Glomerular visceral epithelial cell (primary cell): ENCODE data around the gene DHX32.
"Not testable (repeated sequence)": the region's sequence is repeated elsewhere in the genome, so short reads cannot be mapped to it uniquely, and the experiment has no call there.

ENCODE experiments used
- DNase-seq: peaks from one replicate; pipeline ENCODE4 v3.0.0-alpha.2; 2016; ENCODE audit errors: extremely low spot score

Gene DHX32

DNA sequence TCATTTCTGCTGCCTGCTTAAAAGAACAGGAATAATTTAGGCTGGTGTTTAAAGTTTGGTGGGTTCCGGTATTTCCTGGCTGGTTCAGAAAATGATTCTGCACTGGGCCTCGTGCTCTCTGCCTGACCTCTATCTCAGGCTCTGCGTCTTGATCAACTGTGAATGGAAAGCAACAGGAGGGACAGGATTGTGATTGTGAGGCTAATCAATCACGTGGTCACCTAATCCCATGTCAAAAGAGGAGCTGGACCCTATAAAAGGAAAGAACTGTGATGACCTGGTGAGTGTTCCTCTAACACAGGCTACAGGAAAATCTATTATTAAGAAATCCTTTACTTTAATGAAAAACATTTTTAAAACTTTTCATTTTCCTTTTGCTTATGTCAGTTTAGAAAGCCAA lies at the start of gene DHX32:
TSS of gene DHX32 (minus strand) at position 101 of the 400 bp plus-strand sequence. CDS start 468 bp downstream, outside the sequence.
- no peak for DNase-seq

GRCh38 chr10:125929618-125930017 lies 48.5 kb upstream of the DHX32 start:
- DNase-seq = no peak

GRCh38 chr10:125928928-125929585 lies 48.0 kb upstream of the DHX32 start:
- no peak for DNase-seq

DNA sequence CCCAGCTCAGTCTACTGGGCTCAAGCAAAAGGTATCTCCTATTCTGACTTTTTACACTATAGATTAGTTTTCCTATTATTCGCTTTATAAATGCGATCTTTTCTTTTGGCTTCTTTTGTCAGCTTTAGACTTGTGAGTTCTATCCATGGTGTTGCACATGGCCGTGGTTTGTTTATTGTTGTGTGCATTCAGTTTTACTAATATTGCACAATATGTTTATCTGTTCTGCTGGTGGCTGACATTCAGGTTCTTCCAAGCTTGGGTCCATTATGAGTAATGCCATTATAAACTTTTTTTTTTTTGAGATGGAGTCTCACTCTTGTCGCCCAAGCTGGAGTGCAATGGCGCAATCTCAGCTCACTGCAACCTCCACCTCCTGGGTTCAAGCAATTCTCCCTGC lies 46.2 kb upstream of the DHX32 start:
- DNase-seq = not testable (repeated sequence)

- DNase-seq = no peak
Observed at GRCh38 chr10:125926247-125926646, 45.2 kb upstream of the DHX32 start.

DNA sequence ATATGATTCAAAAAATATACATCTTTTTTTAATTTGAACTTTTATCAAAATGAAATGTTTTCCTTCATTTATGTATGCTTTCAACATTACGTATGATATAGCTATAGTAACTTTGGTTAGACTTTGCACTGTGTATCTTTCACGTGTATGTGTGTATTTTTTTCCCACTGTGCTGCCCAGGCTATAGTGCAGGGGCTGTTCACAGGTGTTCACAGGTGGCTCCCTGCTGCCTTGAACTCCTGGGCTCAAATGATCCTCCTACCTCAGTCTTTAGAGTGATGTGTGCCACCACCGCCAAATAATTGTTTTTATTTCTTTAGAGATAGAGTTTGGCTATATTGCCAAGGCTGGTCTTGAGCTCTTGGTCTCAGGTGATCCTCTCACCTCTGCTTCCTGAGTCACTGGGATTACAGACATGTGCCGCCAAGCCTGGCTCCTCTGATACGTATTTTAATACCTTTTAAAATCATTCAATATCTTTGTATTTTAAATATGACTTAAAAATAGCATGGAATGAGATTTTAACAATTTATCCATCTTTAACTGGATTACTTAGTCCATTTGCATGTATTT lies 44.3 kb upstream of the DHX32 start:
- DNase-seq = no peak

DNA sequence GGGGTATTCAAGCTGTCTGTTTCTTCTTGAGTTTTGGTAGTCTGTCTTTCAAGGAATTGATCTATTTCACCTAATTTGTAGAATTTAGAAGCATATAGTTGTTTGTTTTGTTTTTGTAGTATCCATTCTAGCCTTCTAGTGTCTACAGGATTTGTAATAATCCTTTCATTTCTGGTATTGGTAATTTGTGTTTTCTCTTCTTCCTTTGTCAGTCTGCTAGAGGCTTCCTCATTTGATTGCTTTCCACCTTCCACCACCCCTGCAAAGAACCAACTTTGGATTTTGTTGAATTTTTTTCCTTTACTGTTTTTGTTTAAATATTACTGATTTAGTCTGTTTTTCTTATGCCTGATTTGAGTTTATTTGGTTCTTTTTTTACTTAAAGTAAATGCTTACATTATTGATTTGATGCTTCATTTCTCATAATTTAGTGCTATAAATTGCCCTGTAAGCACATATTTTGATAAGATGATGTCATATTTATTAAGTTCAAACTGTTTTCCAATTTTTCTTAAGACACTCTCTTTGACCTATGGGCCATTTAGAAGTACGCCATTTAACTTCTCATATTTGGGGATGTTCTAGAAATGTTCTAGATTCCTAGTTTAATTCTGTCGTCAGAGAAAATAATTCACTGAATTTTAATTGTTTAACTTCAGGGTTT lies 40.7 kb upstream of the DHX32 start:
- not testable (repeated sequence) for DNase-seq

- DNase-seq = not testable (repeated sequence)
Observed at GRCh38 chr10:125917704-125918361, 36.7 kb upstream of the DHX32 start.

- no peak for DNase-seq
Observed at GRCh38 chr10:125916977-125917376, 35.9 kb upstream of the DHX32 start.

DNA sequence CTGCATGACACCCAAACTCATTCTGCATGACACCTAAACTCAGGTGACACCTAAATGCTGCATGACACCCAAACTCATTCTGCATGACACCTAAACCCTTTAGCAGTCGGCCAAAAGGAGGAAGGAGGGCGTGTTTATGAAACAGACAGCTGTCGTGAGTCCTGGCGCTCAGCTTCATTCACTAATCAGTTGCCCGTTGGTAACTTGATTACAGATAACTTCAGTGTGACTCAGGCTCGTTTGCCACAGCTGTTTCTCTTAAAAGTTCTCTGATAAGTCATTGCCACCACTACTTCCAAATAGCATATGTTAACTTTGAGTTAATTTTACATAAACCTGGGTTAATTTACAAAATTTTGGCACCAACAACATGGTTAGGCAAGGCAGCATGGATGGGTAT lies 32.2 kb upstream of the DHX32 start:
- DNase-seq = not testable (repeated sequence)

GRCh38 chr10:125911990-125912389 lies 30.9 kb upstream of the DHX32 start:
- no peak for DNase-seq

DNA sequence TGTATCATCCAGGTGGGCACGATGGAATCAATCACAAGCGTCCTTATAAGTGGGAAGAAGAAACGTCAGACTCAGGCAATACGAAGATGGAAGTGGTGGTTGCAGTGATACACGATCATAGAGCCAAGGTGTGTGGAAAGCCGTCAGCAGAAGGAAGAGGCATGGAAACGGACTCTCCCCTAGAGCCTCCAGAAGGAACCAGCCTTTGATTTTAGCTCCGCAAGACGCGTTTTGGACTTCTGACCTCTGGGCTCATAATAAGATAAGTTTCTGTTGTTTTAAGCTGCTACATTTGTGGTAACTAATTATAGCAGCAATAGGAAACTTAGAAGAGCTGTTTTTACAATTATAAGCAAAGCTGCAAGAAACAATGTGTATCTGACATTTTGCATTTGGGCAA lies 30.1 kb upstream of the DHX32 start:
- no peak for DNase-seq

- not testable (repeated sequence) for DNase-seq
Observed at GRCh38 chr10:125909491-125909890, 28.4 kb upstream of the DHX32 start.

- DNase-seq = not testable (repeated sequence)
Observed at GRCh38 chr10:125908813-125909212, 27.7 kb upstream of the DHX32 start.

GRCh38 chr10:125907598-125907997 lies 26.5 kb upstream of the DHX32 start:
- not testable (repeated sequence) for DNase-seq

DNA sequence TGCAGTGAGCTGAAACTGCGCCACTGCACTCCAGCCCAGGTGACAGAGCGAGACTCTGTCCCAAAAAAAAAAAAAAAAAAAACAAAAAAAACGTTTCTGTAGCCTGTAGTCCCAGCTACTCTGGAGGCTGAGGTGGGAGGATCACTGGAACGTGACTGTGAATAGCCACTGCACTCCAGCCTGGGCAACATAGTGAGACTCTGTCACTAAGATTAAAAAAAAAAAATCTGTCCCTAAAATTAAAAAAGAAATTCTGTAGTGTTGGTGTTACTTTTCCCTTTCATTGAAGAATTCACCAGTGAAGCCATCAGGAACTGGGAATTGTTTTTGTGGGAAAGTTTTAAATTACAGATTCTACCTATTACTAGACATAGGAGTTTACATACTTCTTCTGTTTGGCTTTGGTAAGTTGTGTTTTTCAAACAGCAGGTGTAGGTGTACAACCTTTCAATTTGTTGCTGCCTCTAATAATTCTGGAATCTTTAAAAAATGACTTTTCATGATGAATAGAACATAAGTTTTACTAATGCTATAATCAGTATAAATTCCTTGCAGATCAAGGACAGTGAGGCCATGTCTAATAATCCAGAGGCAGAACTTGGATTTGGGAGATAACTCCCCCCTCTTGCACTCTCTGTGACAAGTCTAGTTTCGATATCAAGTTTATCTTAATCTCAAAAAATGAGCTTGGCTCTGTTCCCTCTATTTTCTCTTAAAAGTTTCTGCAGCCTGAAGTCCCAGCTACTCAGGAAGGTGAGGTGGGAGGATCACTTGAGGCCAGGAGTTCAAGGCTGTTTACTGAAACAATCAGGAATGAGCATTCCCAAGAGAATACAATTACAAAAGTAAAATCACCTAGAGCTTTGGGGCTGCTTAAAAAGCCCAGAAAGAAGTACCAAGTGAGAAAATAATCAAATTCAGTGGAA lies 24.2 kb upstream of the DHX32 start:
- not testable (repeated sequence) for DNase-seq

DNA sequence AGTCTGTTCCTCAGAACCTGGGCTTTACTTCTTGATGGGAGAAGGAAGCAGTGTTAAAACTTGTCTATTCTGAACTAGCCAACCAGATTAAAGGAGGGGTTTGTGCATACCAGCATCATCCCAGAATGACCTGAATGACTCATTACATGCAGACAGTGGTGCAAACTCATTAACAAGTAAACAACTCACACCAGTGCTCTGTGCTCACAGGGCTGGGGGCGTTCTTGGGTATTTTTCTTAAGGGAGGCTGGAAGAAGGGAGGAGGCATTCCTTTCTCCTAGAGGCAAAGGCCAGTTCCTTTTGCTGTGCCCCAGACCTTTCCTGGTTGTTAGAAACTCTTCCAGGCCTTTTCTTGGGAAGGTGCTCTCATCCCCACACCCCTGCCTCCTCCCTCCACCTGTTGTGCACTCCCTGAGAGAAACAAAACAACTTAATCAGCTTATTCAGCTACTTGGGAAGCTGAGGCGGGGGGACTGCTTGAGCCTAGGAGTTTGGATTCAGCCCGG lies 22.1 kb upstream of the DHX32 start:
- not testable (repeated sequence) for DNase-seq

GRCh38 chr10:125900963-125901362 lies 19.9 kb upstream of the DHX32 start:
- DNase-seq = peak; percentile 33

DNA sequence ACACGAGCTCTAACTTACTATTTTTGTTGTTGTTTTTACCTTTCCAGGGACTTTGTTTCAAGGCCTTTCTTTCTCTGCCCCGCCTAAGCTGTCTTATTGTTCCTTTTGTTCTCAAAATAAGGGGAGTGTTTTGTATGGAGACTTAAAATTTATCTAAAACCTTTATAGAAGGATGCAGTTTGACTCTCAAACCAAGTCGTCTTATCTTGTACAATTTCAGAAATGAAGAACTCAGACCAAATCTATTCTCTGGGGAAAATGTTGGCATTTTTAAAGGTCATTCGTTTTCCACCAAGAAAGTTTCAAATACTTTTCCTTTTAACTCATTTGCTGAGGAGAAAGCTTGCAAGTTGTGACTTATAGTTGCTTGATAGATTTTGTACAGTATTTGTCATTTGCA lies 16.2 kb upstream of the DHX32 start:
- DNase-seq = not testable (repeated sequence)

DNA sequence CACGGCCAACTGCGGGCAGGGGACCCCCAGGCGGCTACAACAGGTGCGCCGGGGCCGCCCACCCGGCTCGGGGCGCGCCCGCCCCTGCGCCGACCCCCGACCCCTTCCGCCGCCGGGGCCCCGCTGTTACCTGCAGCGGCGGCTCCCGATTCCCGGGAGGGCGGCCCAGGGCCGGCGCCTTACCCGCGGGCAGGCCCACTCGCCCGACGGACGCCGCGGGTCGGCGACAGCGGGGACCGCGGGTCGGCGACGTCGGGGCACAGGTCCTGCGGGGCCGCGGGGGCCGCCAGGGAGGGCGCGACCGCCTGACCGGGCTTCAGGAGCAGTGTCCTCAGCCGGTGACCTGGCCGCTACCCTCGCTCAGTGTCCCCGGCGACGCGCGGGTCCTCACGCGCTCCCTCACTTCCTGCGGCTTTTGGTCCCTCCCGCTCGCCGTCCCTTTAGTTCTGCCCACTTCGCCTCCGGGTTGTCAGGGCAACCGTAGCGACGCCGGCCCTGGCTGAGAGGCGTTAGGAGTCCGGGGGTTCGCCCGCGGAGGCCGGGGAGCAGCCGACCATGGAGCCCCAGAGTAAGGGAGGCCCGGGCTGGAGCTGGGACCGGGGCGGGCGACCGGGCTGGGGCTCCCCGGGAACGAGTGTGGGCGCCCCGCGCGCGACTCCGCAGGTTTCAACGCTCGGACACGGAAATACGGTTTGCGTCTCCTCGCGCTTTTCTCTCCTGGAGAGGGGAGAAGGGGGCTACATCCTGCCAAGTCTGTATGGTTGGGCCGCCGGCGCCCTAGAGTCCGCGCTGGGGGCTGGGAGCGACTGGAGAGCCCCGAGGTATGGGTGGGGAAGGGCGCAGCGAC lies 15.2 kb upstream of the DHX32 start, which contains the start of gene FANK1:
TSS of gene FANK1 (plus strand) at position 477 of the 847 bp plus-strand sequence. CDS start at position 556, 79 bp downstream.
- DNase-seq = peak; percentile 81
